Measurements from ENCODE around the gene SLC38A8.
A peak's percentile ranks its signal among the peaks of the same experiment; 100 is the strongest.

Gene SLC38A8

DNA sequence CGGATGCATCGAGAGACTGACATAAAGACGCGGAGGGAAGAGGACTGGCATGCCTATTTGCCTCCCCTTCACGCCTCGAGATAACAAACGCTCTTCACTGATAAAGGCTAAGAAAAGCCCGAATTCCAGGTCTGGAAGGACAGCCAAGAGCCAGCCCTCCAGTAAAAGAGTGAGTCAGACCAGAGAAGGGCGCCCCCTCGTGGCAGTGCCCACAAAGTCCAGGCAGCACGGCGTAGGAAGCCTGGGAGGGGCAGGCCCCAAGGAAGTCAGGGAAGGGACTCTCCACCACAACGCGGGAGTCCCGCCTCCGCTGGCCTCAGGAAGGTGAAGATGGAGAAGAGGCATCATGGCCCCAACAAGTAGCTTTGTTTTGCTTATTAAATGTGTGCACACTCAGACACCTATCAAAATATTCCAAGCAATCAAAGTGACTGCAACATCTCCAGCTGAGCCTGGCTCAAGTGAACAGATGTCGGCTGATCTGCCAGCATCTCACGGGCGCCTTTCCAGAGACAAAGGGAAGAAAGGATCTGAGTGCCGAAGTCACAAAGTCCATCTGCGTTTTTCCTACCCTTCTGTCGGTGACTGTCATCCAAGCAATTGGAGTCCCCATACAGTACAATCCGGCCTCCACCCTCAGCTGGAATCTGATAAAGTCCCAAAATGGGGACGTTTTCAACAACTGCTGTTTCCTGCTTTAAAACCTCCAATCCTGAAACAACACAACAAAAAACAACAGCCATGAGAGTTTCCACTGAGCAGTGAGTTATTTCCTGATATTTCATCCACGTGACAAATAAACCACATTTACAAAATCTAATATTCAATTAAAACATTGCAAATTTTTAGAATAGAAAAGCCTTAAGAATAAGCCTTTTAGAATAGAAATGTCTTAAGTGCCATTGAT is 20.4 kb upstream of the SLC38A8 start:
- H3K36me3 ChIP-seq: peaks cover 29% of the 10 kb centered on the region

DNA sequence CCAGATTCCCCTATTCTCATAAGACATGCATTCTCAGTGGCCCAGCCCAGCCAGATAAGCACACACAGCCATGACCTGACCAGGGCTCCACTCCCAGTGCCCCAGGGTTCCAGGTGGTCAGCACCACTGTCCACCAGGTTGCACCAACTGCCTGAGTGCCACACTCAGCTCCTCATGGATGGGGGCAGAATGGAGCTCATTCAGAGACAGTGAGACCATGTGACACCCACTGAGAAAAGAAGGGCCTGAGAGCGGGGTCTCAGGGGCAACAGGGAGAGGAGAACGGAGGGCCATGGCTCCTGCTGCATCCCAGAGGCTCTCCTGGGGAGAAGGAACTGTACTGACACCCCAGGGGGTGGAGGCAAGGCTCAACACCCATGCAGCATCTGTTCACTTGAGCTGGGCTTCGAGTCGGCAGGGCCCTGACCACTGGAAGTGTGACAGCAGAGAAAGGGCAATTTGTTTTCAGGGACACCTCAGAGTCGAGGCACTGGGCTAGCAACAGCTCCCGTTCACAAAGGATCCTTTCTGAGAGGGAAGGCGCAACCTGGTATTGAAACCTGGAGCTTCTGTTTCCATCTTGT is 18.7 kb upstream of the SLC38A8 start:
- H3K27me3 ChIP-seq (ENCODE audit: insufficient read depth, low read depth, severe bottlenecking): no peaks in the 10 kb centered on the region
- H3K36me3 ChIP-seq: peaks cover 24% of the 10 kb centered on the region
- no peaks in the 10 kb centered on the region for H3K9me3 ChIP-seq (ENCODE audit: severe bottlenecking)
- no peak for DNase-seq
- no peak overlapping the region for H3K27ac ChIP-seq
- H3K4me3 ChIP-seq (ENCODE audit: low read depth, low read length): no peak overlapping the region
- TF ChIP-seq, protein P1, sequence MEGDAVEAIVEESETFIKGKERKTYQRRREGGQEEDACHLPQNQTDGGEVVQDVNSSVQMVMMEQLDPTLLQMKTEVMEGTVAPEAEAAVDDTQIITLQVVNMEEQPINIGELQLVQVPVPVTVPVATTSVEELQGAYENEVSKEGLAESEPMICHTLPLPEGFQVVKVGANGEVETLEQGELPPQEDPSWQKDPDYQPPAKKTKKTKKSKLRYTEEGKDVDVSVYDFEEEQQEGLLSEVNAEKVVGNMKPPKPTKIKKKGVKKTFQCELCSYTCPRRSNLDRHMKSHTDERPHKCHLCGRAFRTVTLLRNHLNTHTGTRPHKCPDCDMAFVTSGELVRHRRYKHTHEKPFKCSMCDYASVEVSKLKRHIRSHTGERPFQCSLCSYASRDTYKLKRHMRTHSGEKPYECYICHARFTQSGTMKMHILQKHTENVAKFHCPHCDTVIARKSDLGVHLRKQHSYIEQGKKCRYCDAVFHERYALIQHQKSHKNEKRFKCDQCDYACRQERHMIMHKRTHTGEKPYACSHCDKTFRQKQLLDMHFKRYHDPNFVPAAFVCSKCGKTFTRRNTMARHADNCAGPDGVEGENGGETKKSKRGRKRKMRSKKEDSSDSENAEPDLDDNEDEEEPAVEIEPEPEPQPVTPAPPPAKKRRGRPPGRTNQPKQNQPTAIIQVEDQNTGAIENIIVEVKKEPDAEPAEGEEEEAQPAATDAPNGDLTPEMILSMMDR (IDR thresholded peaks at IDR 0.05; ENCODE audit: low read depth, low read length): no peak

More for the DNA sequence above, 20.4 kb upstream of the SLC38A8 start:
- TF ChIP-seq, protein P1 (IDR thresholded peaks at IDR 0.05; ENCODE audit: low read depth, low read length): peak; percentile 77
- H3K27ac ChIP-seq: peak overlapping the region; percentile 69
- peak; percentile 78 for DNase-seq
- H3K9me3 ChIP-seq (ENCODE audit: severe bottlenecking): no peaks in the 10 kb centered on the region
- no peak overlapping the region for H3K4me3 ChIP-seq (ENCODE audit: low read depth, low read length)
- no peaks in the 10 kb centered on the region for H3K27me3 ChIP-seq (ENCODE audit: insufficient read depth, low read depth, severe bottlenecking)

DNA sequence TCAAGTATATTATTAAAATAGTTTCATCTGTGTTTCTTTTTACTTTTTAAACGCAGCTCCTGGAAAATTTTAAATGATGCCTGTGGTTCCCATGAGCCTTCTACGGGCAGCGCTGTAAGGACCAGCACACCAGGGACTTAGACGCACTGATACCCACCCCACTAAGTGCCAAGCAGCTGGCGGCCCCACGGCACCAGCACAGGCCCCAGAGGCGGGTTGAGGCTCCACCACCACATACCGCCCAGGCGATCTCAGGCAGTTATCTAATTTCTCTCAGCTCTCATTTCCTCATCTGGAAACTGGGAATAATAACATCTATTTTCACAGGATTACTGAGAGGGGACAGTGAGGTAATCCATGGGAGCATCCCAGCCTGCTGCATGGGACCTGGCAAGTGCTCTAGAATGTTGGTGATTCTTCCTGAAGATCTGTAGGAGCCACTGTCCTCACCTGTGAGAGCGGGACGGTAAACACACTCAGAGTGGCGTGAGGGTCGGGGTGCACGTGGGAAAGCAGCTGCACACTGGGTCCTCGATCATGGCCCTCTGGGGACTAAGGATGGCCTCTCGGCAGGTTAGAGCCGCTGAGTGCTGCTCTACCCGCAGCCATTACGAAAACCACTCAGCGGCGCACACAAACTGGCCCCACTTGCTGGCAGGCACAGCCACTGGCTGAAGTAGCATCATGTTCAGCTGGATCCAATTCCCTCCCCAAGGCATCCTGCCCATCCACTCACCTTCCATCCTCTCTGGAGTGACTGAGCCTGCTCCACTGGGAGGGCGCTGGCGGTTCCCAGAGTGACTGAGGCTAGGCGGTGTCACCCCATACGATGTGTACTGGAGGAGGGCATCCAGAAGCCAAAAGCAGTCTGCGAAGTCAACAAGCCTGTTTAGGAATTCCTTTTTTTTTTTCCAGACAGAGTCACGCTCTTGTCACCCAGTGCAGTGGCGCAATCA is 17.6 kb upstream of the SLC38A8 start:
- Histone ChIP-seq H3K36me3 (peaks cover 18% of the 10 kb centered on the region), H3K4me3 (ENCODE audit: low read depth, low read length) (no peak overlapping the region), H3K27me3 (ENCODE audit: insufficient read depth, low read depth, severe bottlenecking) (no peaks in the 10 kb centered on the region), H3K9me3 (ENCODE audit: severe bottlenecking) (no peaks in the 10 kb centered on the region), H3K27ac (no peak overlapping the region)
- no peak for DNase-seq
- TF ChIP-seq, protein P1 (IDR thresholded peaks at IDR 0.05; ENCODE audit: low read depth, low read length): no peak

DNA sequence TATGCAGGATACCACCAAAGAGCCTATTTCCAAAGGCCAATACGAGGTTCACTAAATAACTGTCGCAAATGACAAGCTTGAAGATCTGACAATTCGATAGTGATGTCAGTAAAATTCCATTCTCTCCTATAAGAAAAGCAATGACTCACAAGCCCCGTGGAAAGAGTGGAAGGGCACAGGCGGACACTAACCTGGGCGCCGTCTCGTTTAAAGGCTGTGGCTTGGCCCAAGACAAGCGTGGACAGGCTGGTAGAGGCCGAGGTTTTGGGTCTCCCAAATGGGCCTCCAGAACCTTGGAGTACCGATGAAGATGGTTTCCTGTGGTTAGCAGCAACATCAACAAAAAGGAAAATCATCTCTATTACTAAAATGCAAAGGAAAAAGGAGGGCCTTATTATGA is 16.5 kb upstream of the SLC38A8 start:
- H3K27ac ChIP-seq: no peak overlapping the region
- no peak for DNase-seq
- H3K4me3 ChIP-seq (ENCODE audit: low read depth, low read length): no peak overlapping the region
- peaks cover 17% of the 10 kb centered on the region for H3K36me3 ChIP-seq
- TF ChIP-seq, protein P1 (IDR thresholded peaks at IDR 0.05; ENCODE audit: low read depth, low read length): no peak
- no peaks in the 10 kb centered on the region for H3K27me3 ChIP-seq (ENCODE audit: insufficient read depth, low read depth, severe bottlenecking)
- no peaks in the 10 kb centered on the region for H3K9me3 ChIP-seq (ENCODE audit: severe bottlenecking)

DNA sequence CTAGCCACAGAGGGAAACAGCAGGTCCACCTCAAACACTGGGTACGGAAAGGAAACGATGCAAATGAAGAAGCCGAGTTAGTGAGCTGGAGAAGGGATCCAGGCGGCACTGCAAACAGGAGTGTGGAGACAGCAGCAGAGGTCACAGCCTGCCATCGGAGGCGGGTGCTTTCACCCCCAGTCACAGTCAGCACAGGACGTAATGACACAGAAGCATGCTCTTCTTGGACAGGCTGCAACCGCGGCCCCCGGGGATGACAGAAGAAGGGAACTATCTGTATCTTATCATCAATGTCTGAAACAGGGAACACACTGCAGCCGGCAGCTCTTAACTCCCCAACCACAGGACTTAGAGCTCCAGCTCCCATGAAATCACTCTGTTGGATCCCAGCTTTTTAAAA is 16.1 kb upstream of the SLC38A8 start:
- Histone ChIP-seq H3K9me3 (ENCODE audit: severe bottlenecking) (no peaks in the 10 kb centered on the region), H3K36me3 (peaks cover 19% of the 10 kb centered on the region)
- no peak for DNase-seq

More for the DNA sequence above, 16.1 kb upstream of the SLC38A8 start:
- TF ChIP-seq, protein P1 (IDR thresholded peaks at IDR 0.05; ENCODE audit: low read depth, low read length): no peak
- H3K4me3 ChIP-seq (ENCODE audit: low read depth, low read length): no peak overlapping the region
- H3K27me3 ChIP-seq (ENCODE audit: insufficient read depth, low read depth, severe bottlenecking): no peaks in the 10 kb centered on the region
- H3K27ac ChIP-seq: no peak overlapping the region
